Measurements from ENCODE around the gene C11orf71.

The C11orf71 gene

GRCh38 chr11:114353443-114353842 lies 46.9 kb downstream of the C11orf71 start:
- no peak for FAIRE-seq

- no peak for FAIRE-seq
Measured at GRCh38 chr11:114350022-114350421, 50.3 kb downstream of the C11orf71 start.
